Psoas muscle (tissue), 8 donors: Measurements from ENCODE around the gene FN3KRP. TPM values are rescaled to one million over a fixed set of nuclear protein-coding genes. Genes with fewer than 3 reads are reported as not detected.
A peak's percentile ranks its signal among the peaks of the same experiment; 100 is the strongest.

Source experiments
- ATAC-seq, 4 donors: fragments of 200-7000 bp; cut with Tn5 transposase; one replicate each; pipeline ENCODE4 v1.9.1; 2020; ENCODE audit warnings: moderate library complexity in 3 of 4, mild to moderate bottlenecking in 2 of 4
- DNase-seq, 2 donors: peaks; one replicate each; pipeline ENCODE4 v3.0.0-alpha.2; 2020
- H3K27ac ChIP-seq: fragments of 200-600 bp; one replicate; pipeline ENCODE4 v1.8.0; 2022
- H3K27me3 ChIP-seq, 3 donors: fragments of 200-600 bp in 1 of 3; one replicate each; pipeline versions ENCODE4 v1.6.1 to v1.8.0; 2013 to 2022; ENCODE audit warnings: low read length in 2 of 3, mild to moderate bottlenecking in 2 of 3, moderate library complexity in 1 of 3; ENCODE audit not compliant: insufficient read depth in 3 of 3
- H3K36me3 ChIP-seq, 2 donors: fragments of 200-600 bp in 1 of 2; one replicate each; pipeline versions ENCODE4 v1.6.1 to v1.8.0; 2013 to 2022; ENCODE audit warnings: low read depth in 1 of 2, mild to moderate bottlenecking in 1 of 2, moderate library complexity in 1 of 2; ENCODE audit not compliant: insufficient read depth in 1 of 2
- H3K4me1 ChIP-seq: fragments of 200-600 bp; one replicate; pipeline ENCODE4 v1.8.0; 2022
- H3K4me3 ChIP-seq: fragments of 200-600 bp; one replicate; pipeline ENCODE4 v1.8.0; 2022; ENCODE audit warnings: mild to moderate bottlenecking
- H3K9me3 ChIP-seq: fragments of 200-600 bp; one replicate; pipeline ENCODE4 v1.8.0; 2022
- WGBS, 3 donors: extraction: QIAGEN DNeasy Blood & Tissue Kit; methylation state at CpG; one replicate each; pipeline versions ENCODE4 v1.1.6 to v1.1.7; 2013; 5-methylcytosine and 5-hydroxymethylcytosine counted together
- intact Hi-C, 2 donors: fragments of 100-400 bp; cut with DNase I; formaldehyde crosslinking; loops; one replicate each; pipeline versions ENCODE4 v1.11.0 to v1.14.2; 2022
- polyA plus RNA-seq, 3 donors: library from polyadenylated mRNA; stranded (reverse); fragments of 200-250 nt; gene quantifications; one replicate each; pipeline ENCODE4 v1.2.3, GENCODE V29; 2013
- total RNA-seq, 4 donors: library from RNA; stranded (reverse); fragmentation: NEBNext Ultra II Directional in 2 of 4; extraction: Animal tissue kit (Norgen Biotek cat#: 25700) in 2 of 4; gene quantifications; one replicate each; pipeline versions ENCODE4 v1.2.1 to v1.2.4, GENCODE V29; 2021 to 2023
- TF ChIP-seq, protein P1 (sequence below): fragments of 200-600 bp; IDR thresholded peaks from one replicate; pipeline ENCODE4 v1.8.0; 2022; ENCODE audit warnings: antibody characterized with exemption
- donor health status: healthy with polysubstance abuse.
- donor health status: DM: no; HTN: no; CAD: no; lungs with moderate emphysema.
- donor health status: Bipolar disorder and iron deficiency.
- donor health status: healthy.
- donor health status: DM: yes; HTN: yes; CAD: no.
- donor health status: DM: no; HTN: no; CAD: no.
- donor health status: DM: no; HTN: no; CAD: no.
- donor health status: DM: yes; HTN: yes; CAD: no.

The FN3KRP gene
- total and polyA plus RNA-seq, 7 donors: 5.0 to 15.7 (median 10.6) TPM

DNA sequence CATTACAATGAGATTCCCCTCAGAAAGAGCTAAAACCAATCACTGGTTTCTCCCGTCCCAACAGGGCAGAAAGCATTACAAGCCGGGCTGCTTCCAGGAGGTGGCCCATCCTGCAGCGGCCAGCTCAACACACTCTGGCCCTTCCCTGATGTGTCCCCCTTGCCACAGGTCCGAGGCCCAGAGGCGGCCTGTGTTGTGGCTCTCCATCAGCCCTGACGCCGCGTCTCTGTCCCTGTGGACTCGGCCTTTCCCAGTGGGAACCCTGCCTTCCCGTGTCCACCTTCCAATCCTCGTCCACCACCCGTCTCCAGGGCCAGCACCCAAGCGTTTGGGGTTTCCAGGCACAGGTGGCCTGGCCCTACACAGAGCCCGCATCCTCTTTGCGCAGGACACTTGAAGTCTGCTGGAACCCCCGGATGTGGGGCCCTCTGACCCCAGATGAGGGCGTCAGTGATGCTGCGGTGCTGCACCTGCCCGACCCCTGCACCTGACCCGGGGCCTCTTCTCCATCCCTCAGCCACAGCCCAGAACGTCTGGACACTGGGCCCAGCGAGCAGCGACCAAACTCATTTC is 39.1 kb upstream of the FN3KRP start:
- WGBS, 3 donors: 88 to 92% (median 88%) methylated on average over 21 to 23 of the region's 23 CpGs
- Histone ChIP-seq H3K36me3 (no peaks in the 10 kb centered on the region), H3K4me3 (no peak overlapping the region), H3K9me3 (peaks cover 4% of the 10 kb centered on the region), H3K27ac (no peak overlapping the region), H3K4me1 (no peaks in the 10 kb centered on the region), H3K27me3 (no peaks in the 10 kb centered on the region)
- ATAC-seq (no peak), DNase-seq (peak in 1 of 2 donors; percentile 11)
- intact Hi-C loops: no loop called here
- TF ChIP-seq, protein P1, sequence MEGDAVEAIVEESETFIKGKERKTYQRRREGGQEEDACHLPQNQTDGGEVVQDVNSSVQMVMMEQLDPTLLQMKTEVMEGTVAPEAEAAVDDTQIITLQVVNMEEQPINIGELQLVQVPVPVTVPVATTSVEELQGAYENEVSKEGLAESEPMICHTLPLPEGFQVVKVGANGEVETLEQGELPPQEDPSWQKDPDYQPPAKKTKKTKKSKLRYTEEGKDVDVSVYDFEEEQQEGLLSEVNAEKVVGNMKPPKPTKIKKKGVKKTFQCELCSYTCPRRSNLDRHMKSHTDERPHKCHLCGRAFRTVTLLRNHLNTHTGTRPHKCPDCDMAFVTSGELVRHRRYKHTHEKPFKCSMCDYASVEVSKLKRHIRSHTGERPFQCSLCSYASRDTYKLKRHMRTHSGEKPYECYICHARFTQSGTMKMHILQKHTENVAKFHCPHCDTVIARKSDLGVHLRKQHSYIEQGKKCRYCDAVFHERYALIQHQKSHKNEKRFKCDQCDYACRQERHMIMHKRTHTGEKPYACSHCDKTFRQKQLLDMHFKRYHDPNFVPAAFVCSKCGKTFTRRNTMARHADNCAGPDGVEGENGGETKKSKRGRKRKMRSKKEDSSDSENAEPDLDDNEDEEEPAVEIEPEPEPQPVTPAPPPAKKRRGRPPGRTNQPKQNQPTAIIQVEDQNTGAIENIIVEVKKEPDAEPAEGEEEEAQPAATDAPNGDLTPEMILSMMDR: no peak

DNA sequence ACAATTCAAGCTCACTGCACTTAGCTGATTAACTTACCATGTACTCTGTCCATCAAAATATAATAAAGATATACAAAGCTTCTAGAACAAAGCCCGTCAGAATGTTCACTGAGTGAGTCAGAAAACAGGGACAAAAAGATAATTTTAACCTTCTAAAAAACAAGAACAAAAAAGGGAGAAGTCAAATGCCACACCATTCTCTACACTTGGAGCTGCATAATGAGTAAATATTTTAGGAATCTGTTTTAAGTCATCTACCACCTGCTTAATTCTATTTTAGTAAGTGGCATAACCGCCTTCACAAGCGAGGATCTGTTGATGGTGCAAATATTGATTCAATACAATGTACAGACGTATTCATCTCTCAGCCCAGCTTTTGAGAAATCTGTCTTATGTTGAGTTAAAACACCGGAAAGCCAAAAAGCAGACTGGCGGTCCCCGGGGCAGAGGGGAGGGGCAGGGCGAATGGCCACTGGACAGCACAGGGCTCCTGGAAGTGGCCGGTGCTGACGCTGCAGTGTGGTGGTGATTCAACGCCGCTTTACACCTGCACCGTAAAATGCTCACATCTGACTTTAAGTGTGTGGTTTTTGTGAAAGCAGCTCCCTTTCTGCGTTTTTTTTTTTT is 38.1 kb upstream of the FN3KRP start:
- Histone ChIP-seq H3K4me1 (no peaks in the 10 kb centered on the region), H3K27ac (peak overlapping the region; percentile 13), H3K27me3 (no peaks in the 10 kb centered on the region), H3K9me3 (peaks cover 4% of the 10 kb centered on the region), H3K36me3 (no peaks in the 10 kb centered on the region), H3K4me3 (peak overlapping the region; percentile 44)
- DNase-seq (peak in 1 of 2 donors; percentile 13), ATAC-seq (peak; percentile 72 to 84 (median 81))
- 39 to 49% (median 39%) methylated on average over 13 to 14 of the region's 14 CpGs for WGBS, 3 donors
- intact Hi-C loops: no loop called here
- TF ChIP-seq, protein P1: no peak

DNA sequence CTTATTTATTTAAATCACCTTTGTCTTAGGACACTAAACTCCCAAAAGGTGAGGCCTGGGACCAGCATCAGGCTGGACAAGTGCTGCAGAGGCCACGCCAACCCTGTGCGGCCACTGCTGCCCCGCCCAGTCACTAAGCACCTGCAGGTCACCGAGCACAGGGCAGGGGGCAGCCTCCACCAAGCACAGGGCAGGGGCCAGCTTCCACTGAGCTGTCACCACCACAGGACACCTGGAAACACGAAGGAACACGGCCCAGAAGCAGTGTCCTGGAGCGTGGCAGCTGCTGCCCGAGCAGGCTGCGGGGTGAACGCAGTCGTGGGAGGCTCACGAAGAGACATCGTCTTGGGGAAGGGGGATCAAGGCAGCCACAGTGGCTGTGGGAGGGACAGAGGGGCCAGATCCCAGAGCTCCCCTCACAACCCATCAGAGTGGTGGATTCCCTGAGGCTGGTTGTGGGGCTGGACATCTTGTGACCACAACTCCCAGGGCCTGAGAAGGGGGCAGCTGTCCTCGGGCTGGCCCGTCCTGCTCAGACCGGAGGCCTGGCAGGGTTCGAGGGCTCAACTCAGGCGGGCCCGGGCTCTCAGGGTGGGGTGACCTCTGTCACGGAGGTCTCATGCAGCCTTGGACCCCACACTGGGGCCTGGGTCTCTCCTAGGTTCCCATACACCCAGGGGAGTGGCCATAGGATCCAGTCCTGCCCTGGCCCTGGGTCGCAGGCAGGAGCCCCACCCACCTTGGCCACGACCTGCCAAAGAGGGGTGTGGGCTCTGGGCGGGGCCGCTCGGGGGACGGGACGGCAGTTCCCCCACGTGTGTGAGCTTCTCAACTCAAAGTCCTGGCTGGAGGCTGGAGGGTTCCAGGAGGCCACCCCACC is 36.7 kb upstream of the FN3KRP start:
- peak; percentile 57 to 75 (median 68) for ATAC-seq
- 84 to 87% (median 86%) methylated on average over 25 to 28 of the region's 28 CpGs for WGBS, 3 donors
- Histone ChIP-seq H3K36me3 (no peaks in the 10 kb centered on the region), H3K27ac (no peak overlapping the region), H3K27me3 (no peaks in the 10 kb centered on the region), H3K4me3 (no peak overlapping the region), H3K9me3 (peaks cover 4% of the 10 kb centered on the region), H3K4me1 (peaks cover 6% of the 10 kb centered on the region)
- peak in 1 of 2 donors; percentile 7 for DNase-seq
- TF ChIP-seq, protein P1: no peak
- intact Hi-C loops: no loop called here

DNA sequence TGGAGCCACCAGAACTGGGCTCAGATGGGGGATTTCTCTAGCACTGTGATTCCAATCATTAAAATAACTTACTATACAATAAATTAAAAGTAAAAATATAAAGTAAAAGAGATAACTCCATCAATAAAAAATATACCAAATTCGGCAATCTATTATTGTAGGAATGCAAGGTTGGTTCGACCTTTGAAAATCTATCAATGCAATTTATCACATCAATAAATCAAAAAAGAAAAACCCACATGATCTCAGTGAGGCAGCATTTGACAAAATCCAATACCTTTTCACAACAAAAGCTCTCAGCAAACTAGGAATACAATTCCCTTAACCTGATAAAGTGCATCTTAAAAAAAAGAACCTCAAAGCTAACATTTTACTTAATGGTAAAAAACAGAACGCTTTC is 35.0 kb upstream of the FN3KRP start:
- no peak overlapping the region for H3K27ac ChIP-seq
- TF ChIP-seq, protein P1: no peak
- DNase-seq (no peak), ATAC-seq (no peak)
- 92 to 99% (median 97%) methylated on average over 3 of the region's 3 CpGs for WGBS, 3 donors
- intact Hi-C loops: no loop called here
- H3K9me3 ChIP-seq: peaks cover 4% of the 10 kb centered on the region
- no peak overlapping the region for H3K4me3 ChIP-seq
- no peaks in the 10 kb centered on the region for H3K27me3 ChIP-seq
- no peaks in the 10 kb centered on the region for H3K36me3 ChIP-seq
- peaks cover 9% of the 10 kb centered on the region for H3K4me1 ChIP-seq
